ENCODE measurements around the gene SOAT2.

The SOAT2 gene

GRCh38 chr12:53073881-53074280, 29.4 kb upstream of the SOAT2 start:
- no peaks in the 10 kb centered on the region for H3K27me3 ChIP-seq (ENCODE audit: insufficient read depth, low read depth)
- no peak overlapping the region for H3K9ac ChIP-seq
- no peak overlapping the region for H2AFZ ChIP-seq (ENCODE audit: low read depth)
- no peak overlapping the region for H3K4me2 ChIP-seq
- H3K36me3 ChIP-seq (ENCODE audit: insufficient read depth) = peaks cover 7% of the 10 kb centered on the region; the same call in 1 of the 2 replicates
- peaks cover 9% of the 10 kb centered on the region for H3K4me1 ChIP-seq (ENCODE audit: low read depth, poor library complexity, severe bottlenecking)
- H4K20me1 ChIP-seq (ENCODE audit: insufficient read depth) = no peaks in the 10 kb centered on the region
- TF ChIP-seq CTCF (conservative IDR thresholded peaks at IDR 0.05; ENCODE audit: low read depth, low read length) = no peak
- H3K79me2 ChIP-seq (ENCODE audit: insufficient read depth, low read depth) = peaks cover 9% of the 10 kb centered on the region; the same call in 1 of the 2 replicates
- H3K27ac ChIP-seq = no peak overlapping the region
- H3K4me3 ChIP-seq (IDR thresholded peaks at IDR 0.05; ENCODE audit: insufficient read depth, low read depth, low read length) = no peak overlapping the region

GRCh38 chr12:53074283-53074998, 28.8 kb upstream of the SOAT2 start:
- Histone ChIP-seq H3K4me2 (no peak overlapping the region), H3K27ac (no peak overlapping the region), H3K4me3 (IDR thresholded peaks at IDR 0.05; ENCODE audit: insufficient read depth, low read depth, low read length) (no peak overlapping the region), H4K20me1 (ENCODE audit: insufficient read depth) (no peaks in the 10 kb centered on the region), H3K4me1 (ENCODE audit: low read depth, poor library complexity, severe bottlenecking) (peaks cover 9% of the 10 kb centered on the region), H3K79me2 (ENCODE audit: insufficient read depth, low read depth) (peaks cover 9% of the 10 kb centered on the region; the same call in 1 of the 2 replicates), H2AFZ (ENCODE audit: low read depth) (no peak overlapping the region), H3K27me3 (ENCODE audit: insufficient read depth, low read depth) (no peaks in the 10 kb centered on the region), H3K9ac (no peak overlapping the region), H3K36me3 (ENCODE audit: insufficient read depth) (peaks cover 7% of the 10 kb centered on the region; the same call in 1 of the 2 replicates)
- TF ChIP-seq CTCF (conservative IDR thresholded peaks at IDR 0.05; ENCODE audit: low read depth, low read length) = no peak

- H3K36me3 ChIP-seq (ENCODE audit: insufficient read depth) = peaks cover 7% of the 10 kb centered on the region; the same call in 1 of the 2 replicates
- peaks cover 9% of the 10 kb centered on the region for H3K4me1 ChIP-seq (ENCODE audit: low read depth, poor library complexity, severe bottlenecking)
- no peak for TF ChIP-seq CTCF (conservative IDR thresholded peaks at IDR 0.05; ENCODE audit: low read depth, low read length)
- no peak overlapping the region for H3K4me2 ChIP-seq
- H4K20me1 ChIP-seq (ENCODE audit: insufficient read depth) = no peaks in the 10 kb centered on the region
- H2AFZ ChIP-seq (ENCODE audit: low read depth) = no peak overlapping the region
- no peak overlapping the region for H3K4me3 ChIP-seq (IDR thresholded peaks at IDR 0.05; ENCODE audit: insufficient read depth, low read depth, low read length)
- H3K79me2 ChIP-seq (ENCODE audit: insufficient read depth, low read depth) = peaks cover 9% of the 10 kb centered on the region; the same call in 1 of the 2 replicates
- no peak overlapping the region for H3K9ac ChIP-seq
- H3K27ac ChIP-seq = no peak overlapping the region
- H3K27me3 ChIP-seq (ENCODE audit: insufficient read depth, low read depth) = no peaks in the 10 kb centered on the region
Measured at GRCh38 chr12:53074999-53075370, 28.3 kb upstream of the SOAT2 start.

GRCh38 chr12:53076461-53076860, 26.8 kb upstream of the SOAT2 start:
- Histone ChIP-seq H2AFZ (ENCODE audit: low read depth) (no peak overlapping the region), H3K27ac (no peak overlapping the region), H4K20me1 (ENCODE audit: insufficient read depth) (no peaks in the 10 kb centered on the region), H3K4me1 (ENCODE audit: low read depth, poor library complexity, severe bottlenecking) (peaks cover 9% of the 10 kb centered on the region), H3K79me2 (ENCODE audit: insufficient read depth, low read depth) (peaks cover 9% of the 10 kb centered on the region; the same call in 1 of the 2 replicates), H3K36me3 (ENCODE audit: insufficient read depth) (peaks cover 7% of the 10 kb centered on the region; the same call in 1 of the 2 replicates), H3K4me3 (IDR thresholded peaks at IDR 0.05; ENCODE audit: insufficient read depth, low read depth, low read length) (no peak overlapping the region), H3K4me2 (no peak overlapping the region), H3K9ac (no peak overlapping the region), H3K27me3 (ENCODE audit: insufficient read depth, low read depth) (no peaks in the 10 kb centered on the region)
- TF ChIP-seq CTCF (conservative IDR thresholded peaks at IDR 0.05; ENCODE audit: low read depth, low read length) = no peak
